Fibroblast of villous mesenchyme (primary cell): ENCODE data around the gene ABCA7. TPM values are rescaled to one million over a fixed set of nuclear protein-coding genes. Genes with fewer than 3 reads are reported as not detected.

Experiments used
- DNase-seq: peaks from one replicate; pipeline ENCODE4 v3.0.0-alpha.2; 2010; ENCODE audit warnings: low read depth
- H3K4me3 ChIP-seq: 2 replicates; pipeline ENCODE4 v1.5.1; 2011; ENCODE audit warnings: low read depth, mild to moderate bottlenecking, low read length
- CTCF ChIP-seq: IDR thresholded peaks from 2 replicates; pipeline ENCODE4 v1.5.1; 2012; ENCODE audit warnings: low read depth, mild to moderate bottlenecking, low read length; ENCODE audit not compliant: insufficient read depth
- total RNA-seq: library from RNA; depleted of rRNA; stranded (reverse); fragments of >200 nt; gene quantifications from 2 replicates; pipeline ENCODE4 v1.2.3, GENCODE V29; 2012

Gene ABCA7
- total RNA-seq, 1 donor = 11.2 TPM

DNA sequence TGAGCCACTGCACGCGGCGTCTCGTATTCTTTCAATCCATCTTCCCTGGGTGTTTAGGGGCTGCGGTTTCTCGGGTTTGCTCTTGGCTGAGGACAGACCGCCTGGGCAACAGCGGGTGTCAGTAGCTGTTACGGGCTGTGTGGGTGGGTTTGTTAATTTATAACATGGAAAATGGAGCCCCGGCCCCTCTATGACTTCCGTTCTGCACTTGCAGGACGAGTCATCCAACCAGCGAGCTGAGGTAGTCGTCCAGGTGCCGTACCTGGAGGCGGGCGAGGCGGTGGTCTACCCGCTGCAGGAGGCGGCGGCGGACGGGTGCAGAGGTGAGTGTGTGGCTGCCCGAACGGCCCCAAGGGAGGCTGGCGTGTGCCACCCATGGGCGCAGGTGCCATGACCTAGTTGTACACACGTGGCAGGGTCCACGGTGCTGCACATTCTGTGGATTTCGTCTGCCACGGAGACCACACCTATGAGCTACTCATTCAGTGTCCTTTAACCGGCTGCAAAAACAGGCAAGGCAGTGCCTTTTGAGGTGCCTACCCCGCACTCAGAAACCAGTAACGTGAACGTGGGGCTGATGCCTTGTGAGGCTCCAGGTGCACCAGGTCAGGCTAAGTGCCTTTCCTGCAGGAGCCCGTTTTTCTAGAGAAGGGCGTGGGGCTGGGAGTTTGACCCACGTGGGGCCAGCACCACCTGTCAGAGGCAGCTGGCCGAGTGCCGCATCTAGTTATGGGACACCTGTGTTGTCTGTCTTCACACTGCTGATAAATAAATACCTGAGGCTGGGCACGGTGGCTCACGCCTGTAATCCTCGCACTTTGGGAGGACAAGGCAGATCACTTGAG lies 44.3 kb downstream of the ABCA7 start:
- no peak for DNase-seq
- no peak for TF ChIP-seq CTCF
- H3K4me3 ChIP-seq = no peak overlapping the region

DNA sequence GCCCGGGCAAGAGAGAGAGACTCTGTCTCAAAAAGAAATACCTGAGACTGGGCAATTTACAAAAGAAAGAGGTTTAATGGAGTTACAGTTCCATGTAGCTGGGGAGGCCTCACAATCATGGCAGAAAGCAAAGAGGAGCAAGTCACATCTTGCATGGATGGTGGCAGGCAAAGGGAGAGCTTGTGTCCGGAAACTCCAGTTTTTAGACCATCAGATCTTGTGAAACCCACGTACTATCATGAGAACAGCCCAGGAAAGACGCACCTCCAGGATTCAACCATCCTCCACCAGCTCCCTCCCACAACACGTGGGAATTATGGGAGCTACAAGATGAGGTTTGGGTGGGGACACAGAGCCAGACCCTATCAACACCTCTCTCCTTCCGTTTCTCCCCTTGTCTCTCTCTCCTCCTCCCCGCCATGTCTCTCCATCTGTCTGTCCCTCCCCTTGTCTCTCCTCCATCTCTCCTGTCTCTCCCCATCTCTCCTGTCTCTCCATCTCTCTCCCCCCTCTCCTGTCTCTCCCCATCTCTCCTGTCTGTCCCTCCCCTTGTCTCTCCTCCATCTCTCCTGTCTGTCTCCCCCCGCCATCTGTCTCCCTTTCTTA lies 45.2 kb downstream of the ABCA7 start:
- no peak for TF ChIP-seq CTCF
- no peak for DNase-seq
- no peak overlapping the region for H3K4me3 ChIP-seq

DNA sequence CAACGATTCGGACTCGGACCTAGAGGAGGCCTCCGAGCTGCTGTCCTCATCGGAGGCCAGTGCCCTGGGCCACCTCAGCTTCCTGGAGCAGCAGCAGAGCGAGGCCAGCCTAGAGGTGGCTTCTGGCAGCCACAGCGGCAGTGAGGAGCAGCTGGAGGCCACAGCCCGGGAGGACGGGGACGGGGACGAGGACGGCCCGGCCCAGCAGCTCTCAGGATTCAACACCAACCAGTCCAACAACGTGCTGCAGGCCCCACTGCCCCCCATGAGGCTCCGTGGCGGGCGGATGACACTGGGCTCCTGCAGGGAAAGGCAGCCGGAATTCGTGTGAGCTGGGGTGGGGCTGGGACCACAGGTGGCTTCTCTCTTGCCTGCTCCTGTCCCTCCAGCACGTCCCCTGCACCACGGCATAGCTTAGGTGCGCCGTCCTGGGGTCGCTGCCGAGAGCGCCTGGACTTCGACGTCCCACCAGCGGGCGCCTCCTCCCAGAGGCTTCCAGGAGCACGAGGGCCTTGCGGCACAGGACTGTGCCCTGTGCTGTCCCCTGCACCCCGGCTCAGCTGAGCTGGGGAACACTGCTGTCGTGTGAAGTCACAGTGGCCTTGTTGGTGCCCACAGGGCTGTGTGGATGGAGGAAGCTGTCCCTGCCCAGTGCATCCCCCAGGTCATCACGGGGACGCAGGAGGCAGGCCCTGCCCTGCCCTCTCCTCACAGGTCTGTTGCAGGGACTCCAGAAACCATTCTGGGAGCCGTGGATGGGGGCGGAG lies 46.0 kb downstream of the ABCA7 start:
- no peak for DNase-seq
- H3K4me3 ChIP-seq = no peak overlapping the region
- no peak for TF ChIP-seq CTCF

DNA sequence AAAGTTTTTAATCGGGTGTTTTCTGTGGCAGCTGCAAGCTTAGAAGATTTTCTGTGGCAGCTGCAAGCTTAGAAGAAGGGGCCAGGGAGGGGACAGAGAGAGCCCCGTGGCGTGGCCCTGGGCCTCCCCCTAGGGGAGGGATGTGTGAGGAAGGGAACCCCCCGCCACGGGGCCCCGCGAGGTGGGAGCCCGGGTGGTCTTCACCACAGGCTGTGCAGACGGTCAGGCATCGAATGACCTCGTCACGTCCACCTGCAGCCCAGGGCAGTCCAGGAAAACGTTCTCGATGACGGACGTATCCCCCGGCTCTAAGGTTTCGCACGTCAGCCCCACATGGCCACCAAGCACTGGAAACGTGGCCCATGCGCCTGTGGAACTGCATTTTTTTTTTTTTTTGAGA lies 46.7 kb downstream of the ABCA7 start:
- no peak for DNase-seq
- no peak for TF ChIP-seq CTCF
- H3K4me3 ChIP-seq = no peak overlapping the region

- H3K4me3 ChIP-seq = no peak overlapping the region
- no peak for TF ChIP-seq CTCF
- DNase-seq = no peak
Measured at GRCh38 chr19:1087813-1088415, 48.0 kb downstream of the ABCA7 start.

DNA sequence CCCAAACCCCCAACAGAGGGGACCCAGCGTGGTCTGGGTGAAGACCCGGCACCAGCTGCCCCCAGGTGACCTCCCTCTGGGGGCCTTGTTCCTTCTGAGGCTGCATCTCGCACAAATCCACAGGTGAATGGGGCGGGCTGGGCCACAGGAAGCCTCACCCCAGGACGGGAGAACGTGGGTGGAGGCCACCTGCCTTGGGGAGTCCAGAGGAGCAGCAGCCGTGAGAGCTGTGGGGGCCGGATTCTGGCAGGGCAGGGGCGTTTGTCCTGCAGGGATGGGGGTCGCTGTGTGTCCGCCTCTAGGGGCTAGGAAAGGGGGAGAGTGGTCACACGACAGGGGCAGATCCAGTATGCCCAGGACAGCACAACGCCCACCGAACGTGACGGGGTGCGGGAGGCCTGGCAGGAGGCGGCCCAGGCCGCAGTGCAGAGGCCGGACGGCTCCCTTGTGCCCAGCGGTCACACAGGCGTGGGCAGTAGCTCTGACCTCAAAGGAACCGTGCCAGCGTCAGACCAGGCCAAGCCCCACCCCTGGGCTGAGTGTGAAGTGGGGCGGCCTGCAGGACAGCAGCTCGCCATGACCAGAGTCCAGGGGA lies 48.6 kb downstream of the ABCA7 start:
- DNase-seq = no peak
- no peak for TF ChIP-seq CTCF
- no peak overlapping the region for H3K4me3 ChIP-seq
